Measurements from ENCODE around the gene ASB10. TPM values are rescaled to one million over a fixed set of nuclear protein-coding genes. Genes with fewer than 3 reads are reported as not detected.

ASB10 gene
- total RNA-seq, 2 donors from 2014 or later, result not detected

DNA sequence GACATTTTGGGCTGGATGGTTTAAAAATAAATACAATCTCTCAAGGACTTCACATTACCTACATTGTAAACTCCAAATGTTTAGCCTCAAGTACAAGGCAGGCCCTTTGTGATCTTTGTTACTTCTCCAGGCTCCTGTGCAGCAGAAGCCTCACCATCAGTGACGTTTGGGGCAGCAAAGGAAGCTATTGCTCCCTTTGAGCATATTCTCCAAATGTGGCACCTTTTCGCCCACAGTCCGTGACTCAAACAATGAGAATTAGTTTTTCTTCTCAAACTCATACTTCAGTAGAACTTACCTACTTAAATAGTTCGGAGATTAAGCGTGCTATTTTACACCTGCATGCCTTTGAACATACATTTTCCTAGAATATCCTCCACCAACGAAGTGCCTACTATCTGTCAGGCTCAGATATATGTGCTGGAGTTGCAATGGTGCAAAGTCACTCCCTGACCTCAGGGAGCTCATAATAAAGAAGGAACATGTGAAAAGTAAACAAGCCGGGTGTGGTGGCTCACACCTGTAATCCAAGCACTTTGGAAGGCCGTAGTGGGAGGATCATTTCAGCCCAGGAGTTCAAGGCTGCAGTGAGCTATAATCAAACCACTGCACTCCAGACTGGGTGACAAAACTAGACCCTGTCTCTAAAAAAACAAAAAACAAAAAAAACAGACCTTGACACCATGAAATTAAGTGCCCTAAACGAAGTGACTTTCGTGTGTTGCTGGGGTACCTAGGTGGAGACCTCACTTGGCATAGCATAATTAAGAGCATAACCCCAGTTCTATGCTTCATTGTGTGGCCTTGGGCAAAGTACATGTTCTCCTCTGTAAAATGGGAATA, 41.2 kb upstream of the ASB10 start:
- Histone ChIP-seq H3K4me3 (peak overlapping the region; percentile 55 to 72), H3K27ac (peak overlapping the region; percentile 63), H3K4me1 (replicated peaks) (peaks cover 6% of the 10 kb centered on the region), H3K36me3 (peaks cover 5 to 8% of the 10 kb centered on the region in 2 donors), H3K27me3 (replicated peaks; ENCODE audit: insufficient read depth) (no peaks in the 10 kb centered on the region), H3K9me3 (no peaks in the 10 kb centered on the region)
- TF ChIP-seq POLR2AphosphoS5 (IDR thresholded peaks at IDR 0.05), result no peak
- no peak for TF ChIP-seq POLR2A (IDR thresholded peaks at IDR 0.05)
- TF ChIP-seq, protein P1, sequence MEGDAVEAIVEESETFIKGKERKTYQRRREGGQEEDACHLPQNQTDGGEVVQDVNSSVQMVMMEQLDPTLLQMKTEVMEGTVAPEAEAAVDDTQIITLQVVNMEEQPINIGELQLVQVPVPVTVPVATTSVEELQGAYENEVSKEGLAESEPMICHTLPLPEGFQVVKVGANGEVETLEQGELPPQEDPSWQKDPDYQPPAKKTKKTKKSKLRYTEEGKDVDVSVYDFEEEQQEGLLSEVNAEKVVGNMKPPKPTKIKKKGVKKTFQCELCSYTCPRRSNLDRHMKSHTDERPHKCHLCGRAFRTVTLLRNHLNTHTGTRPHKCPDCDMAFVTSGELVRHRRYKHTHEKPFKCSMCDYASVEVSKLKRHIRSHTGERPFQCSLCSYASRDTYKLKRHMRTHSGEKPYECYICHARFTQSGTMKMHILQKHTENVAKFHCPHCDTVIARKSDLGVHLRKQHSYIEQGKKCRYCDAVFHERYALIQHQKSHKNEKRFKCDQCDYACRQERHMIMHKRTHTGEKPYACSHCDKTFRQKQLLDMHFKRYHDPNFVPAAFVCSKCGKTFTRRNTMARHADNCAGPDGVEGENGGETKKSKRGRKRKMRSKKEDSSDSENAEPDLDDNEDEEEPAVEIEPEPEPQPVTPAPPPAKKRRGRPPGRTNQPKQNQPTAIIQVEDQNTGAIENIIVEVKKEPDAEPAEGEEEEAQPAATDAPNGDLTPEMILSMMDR (IDR thresholded peaks at IDR 0.05), result no peak
- no peak for DNase-seq (ENCODE audit: low spot score)
- WGBS, result 64% methylated on average over 10 of the region's 10 CpGs
- intact Hi-C loops (cut with DNase I), result no loop called here

DNA sequence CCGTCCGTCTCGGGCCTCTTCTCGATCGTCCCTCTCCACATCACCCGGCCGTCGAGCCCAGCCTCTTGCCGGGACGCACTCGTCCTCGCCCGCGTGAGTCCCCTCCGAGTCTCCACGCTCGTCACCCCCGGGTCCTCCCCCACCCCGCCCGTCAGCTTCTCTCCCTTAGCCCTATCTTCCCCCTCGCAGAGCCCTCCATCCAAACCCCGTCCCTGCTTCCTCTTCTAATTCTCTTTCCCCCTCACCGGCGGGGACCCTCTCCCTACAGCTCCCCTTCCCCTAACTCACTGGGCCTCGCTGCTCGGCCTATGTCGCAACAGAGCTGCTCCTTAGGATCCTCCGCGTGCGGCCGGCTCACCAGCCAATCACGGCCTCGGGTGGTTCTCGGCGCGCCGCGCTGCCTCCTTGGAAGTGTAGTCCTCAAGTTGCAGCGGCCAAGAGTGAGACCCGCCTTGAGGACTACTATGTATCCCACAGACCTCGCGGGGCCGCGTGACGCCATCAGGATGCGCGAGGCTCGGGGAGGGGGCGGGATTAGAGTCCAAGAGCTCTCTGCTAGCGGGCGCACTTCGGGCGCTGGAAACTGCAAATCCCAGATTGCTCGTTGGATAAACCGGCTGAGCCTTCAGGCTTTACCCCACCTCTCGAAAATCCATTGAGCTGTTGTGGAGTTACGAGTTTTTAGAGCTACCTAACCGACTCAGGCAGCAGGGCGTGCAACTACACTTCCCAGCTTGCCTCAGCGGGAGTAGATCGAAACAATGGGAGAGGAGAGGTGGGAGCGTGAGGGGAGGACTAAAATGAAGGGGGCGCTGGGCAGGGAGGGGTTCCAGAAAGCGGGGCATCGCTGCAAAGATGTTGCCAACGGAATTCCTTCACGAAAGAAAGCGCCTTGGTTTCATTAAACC, 40.1 kb upstream of the ASB10 start, which contains the start of gene ABCF2:
TSS of gene ABCF2 (minus strand) at position 331 of the 908 bp plus-strand sequence. CDS start 747 bp downstream, outside the sequence.
- intact Hi-C loops (cut with DNase I), result no loop called here
- H3K4me1 ChIP-seq (replicated peaks), result peaks cover 6% of the 10 kb centered on the region
- H3K27me3 ChIP-seq (replicated peaks; ENCODE audit: insufficient read depth), result no peaks in the 10 kb centered on the region
- no peaks in the 10 kb centered on the region for H3K9me3 ChIP-seq
- H3K36me3 ChIP-seq, result peaks cover 7 to 11% of the 10 kb centered on the region in 2 donors
- peak within 1 kb of the TSS; percentile 63 for H3K27ac ChIP-seq
- TF ChIP-seq, protein P1 (IDR thresholded peaks at IDR 0.05), result peak in 1 of 4 experiments; percentile 30
- peak; percentile 99 for TF ChIP-seq POLR2AphosphoS5 (IDR thresholded peaks at IDR 0.05)
- TF ChIP-seq POLR2A (IDR thresholded peaks at IDR 0.05), result no peak
- under 1% methylated on average over 66 of the region's 68 CpGs for WGBS
- DNase-seq (ENCODE audit: low spot score), result peak; percentile 99
- peak within 1 kb of the TSS; percentile 55 to 72 for H3K4me3 ChIP-seq

DNA sequence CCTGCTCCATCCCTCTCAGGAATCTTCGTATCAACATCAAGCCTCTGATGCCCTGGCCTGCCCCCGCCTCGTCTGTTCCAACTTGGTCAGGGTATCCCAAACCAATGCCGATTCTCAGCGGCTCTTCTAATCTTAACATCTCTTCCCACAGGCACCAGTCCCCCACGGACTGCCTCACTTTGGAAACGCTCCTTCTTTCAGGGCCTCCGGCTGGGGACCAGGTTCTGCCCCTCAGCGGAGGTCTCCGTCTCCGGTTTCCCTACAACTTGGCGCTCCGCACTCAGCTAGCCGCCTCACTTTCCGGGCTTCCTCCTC, 39.5 kb upstream of the ASB10 start:
- Histone ChIP-seq H3K27me3 (replicated peaks; ENCODE audit: insufficient read depth) (no peaks in the 10 kb centered on the region), H3K36me3 (peaks cover 7 to 12% of the 10 kb centered on the region in 2 donors), H3K4me1 (replicated peaks) (peaks cover 6% of the 10 kb centered on the region), H3K9me3 (no peaks in the 10 kb centered on the region), H3K27ac (peak overlapping the region; percentile 9 to 53), H3K4me3 (peak overlapping the region; percentile 55 to 72)
- WGBS, result 0% methylated on average over 15 of the region's 15 CpGs
- DNase-seq (ENCODE audit: low spot score), result no peak
- no peak for TF ChIP-seq POLR2A (IDR thresholded peaks at IDR 0.05)
- TF ChIP-seq POLR2AphosphoS5 (IDR thresholded peaks at IDR 0.05), result no peak
- TF ChIP-seq, protein P1 (IDR thresholded peaks at IDR 0.05), result no peak
- intact Hi-C loops (cut with DNase I), result no loop called here

DNA sequence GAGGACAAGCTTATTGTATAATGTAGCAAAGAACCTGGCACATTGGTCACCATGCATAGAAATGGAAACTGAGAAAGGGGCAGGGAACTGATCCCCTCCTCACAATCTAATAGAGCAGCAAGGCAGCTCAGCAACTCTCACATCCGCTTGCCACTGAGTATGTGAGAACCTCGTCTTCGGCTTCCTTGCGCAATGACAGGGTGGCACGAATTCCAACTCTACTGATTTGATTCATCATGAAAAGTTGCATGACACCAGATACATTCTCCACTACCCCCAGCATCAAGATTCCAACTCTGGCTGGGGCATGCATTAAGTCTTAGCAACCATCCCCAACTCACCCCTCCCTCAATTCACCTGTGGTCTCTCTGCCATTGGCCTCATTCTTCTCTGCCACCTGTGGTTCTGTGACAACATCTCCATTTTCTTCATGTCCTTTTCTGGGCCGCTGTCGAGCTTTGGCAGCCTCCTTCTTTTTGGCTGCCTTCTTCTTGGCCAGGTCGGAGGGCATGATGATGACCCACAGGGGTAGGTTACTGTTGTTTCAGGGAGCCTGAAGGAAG, 39.0 kb upstream of the ASB10 start:
- no peaks in the 10 kb centered on the region for H3K27me3 ChIP-seq (replicated peaks; ENCODE audit: insufficient read depth)
- no peak for TF ChIP-seq POLR2A (IDR thresholded peaks at IDR 0.05)
- TF ChIP-seq, protein P1 (IDR thresholded peaks at IDR 0.05), result no peak
- peak overlapping the region; percentile 55 to 72 for H3K4me3 ChIP-seq
- no peak for DNase-seq (ENCODE audit: low spot score)
- no peaks in the 10 kb centered on the region for H3K9me3 ChIP-seq
- intact Hi-C loops (cut with DNase I), result no loop called here
- H3K4me1 ChIP-seq (replicated peaks), result peaks cover 6% of the 10 kb centered on the region
- H3K27ac ChIP-seq, result no peak overlapping the region
- H3K36me3 ChIP-seq, result peaks cover 7 to 12% of the 10 kb centered on the region in 2 donors
- WGBS, result 58% methylated on average over 8 of the region's 8 CpGs

Data from prostate gland (tissue), 2 donors.